GM12878 (cell line): ENCODE results near the gene SPDYC. TPM values are rescaled to one million over a fixed set of nuclear protein-coding genes. Genes with fewer than 3 reads are reported as not detected.

Experiments used
- PML ChIP-seq: IDR thresholded peaks from 2 replicates; pipeline ENCODE4 v1.6.1; 2012; ENCODE audit warnings: low read length, inconsistent platforms
- PRDM15 ChIP-seq: fragments of 450-650 bp; formaldehyde crosslinking; IDR thresholded peaks from 2 replicates; pipeline ENCODE4 v1.4.0; 2020; ENCODE audit warnings: mild to moderate bottlenecking, moderate library complexity
- RAD51 ChIP-seq: fragments of 450-650 bp; IDR thresholded peaks from 2 replicates; pipeline ENCODE4 v1.6.1; 2016; ENCODE audit warnings: moderate library complexity, mild to moderate bottlenecking, inconsistent platforms
- RBBP5 ChIP-seq: fragments of 200-600 bp; sonication (generic); conservative IDR thresholded peaks from 2 replicates; pipeline ENCODE4 v1.6.1; 2016
- RELA ChIP-seq: fragments of 450-650 bp; IDR thresholded peaks from 2 replicates; pipeline ENCODE4 v1.8.0; 2014; ENCODE audit warnings: borderline replicate concordance; ENCODE audit not compliant: partially characterized antibody
- REST ChIP-seq: IDR thresholded peaks from 2 replicates; pipeline ENCODE4 v1.6.1; 2012; ENCODE audit warnings: mild to moderate bottlenecking, low read depth, low read length
- WRNIP1 ChIP-seq: IDR thresholded peaks from 2 replicates; pipeline ENCODE4 v1.6.1; 2011; ENCODE audit warnings: low read depth, low read length, improper control_type of control experiment, borderline replicate concordance
- polyA plus RNA-seq, 11 experiments: library from polyadenylated mRNA; depleted of rRNA in 4 of 11; unstranded in 6 of 11; stranded (reverse) in 5 of 11; fragments of >200 nt; fragmentation: Nextera tagmentation in 4 of 11; fragmentation: Illumina TruSeq in 1 of 11; extraction: Ambion mirVana in 4 of 11; extraction: Trizol in 1 of 11; gene quantifications; 1 replicate in 1 of 11; 2 replicates in 10 of 11; pipeline versions ENCODE4 v1.2.1 to v1.2.3, GENCODE V29; 2011 to 2016; ENCODE audit warnings: inconsistent platforms in 2 of 11, missing spikeins in 2 of 11, low read depth in 1 of 11
- total RNA-seq, 4 experiments: library from RNA; depleted of rRNA in 3 of 4; stranded (reverse); fragments of >200 nt in 3 of 4; fragmentation: Illumina TruSeq in 1 of 4; extraction: Trizol in 1 of 4; gene quantifications; 2 replicates each; pipeline versions ENCODE4 v1.2.1 to v1.2.3, GENCODE V29; 2013 to 2021

The SPDYC gene
- total and polyA plus RNA-seq, 10 of the 15 experiments (the other 5 are each of a cell fraction or from before 2014, with no cell fraction given): not detected

- no peak for TF ChIP-seq PRDM15 (CRISPR knock-in tag)
- TF ChIP-seq REST: no peak
- TF ChIP-seq RBBP5: no peak
- no peak for TF ChIP-seq RAD51
- TF ChIP-seq PML: no peak
- TF ChIP-seq RELA: no peak
- no peak for TF ChIP-seq WRNIP1
These were observed 36.9 kb downstream of the SPDYC start (continued) for GRCh38 chr11:65206901-65207300.
